GM12892 (cell line): Measurements from ENCODE around the gene PPFIA4.

Experiments
- POLR2A ChIP-seq: IDR thresholded peaks from 2 replicates; pipeline ENCODE4 v1.6.1; 2011; ENCODE audit warnings: low read depth, low read length, control low read depth
- POLR2AphosphoS5 ChIP-seq: IDR thresholded peaks from 2 replicates; pipeline ENCODE4 v1.6.1; 2011; ENCODE audit warnings: low read depth, low read length, control low read depth

GRCh38 chr1:203075236-203076030 lies 49.1 kb downstream of the PPFIA4 start:
- TF ChIP-seq POLR2AphosphoS5 (no peak), POLR2A (no peak)
